Measurements from ENCODE around the gene NDFIP2.

NDFIP2 gene

GRCh38 chr13:79503473-79504017 lies 22.6 kb downstream of the NDFIP2 start:
- no peak for DNase-seq (ENCODE audit: low spot score)
- no peak for TF ChIP-seq CTCF (IDR thresholded peaks at IDR 0.05; ENCODE audit: extremely low read depth, missing control alignments)

DNA sequence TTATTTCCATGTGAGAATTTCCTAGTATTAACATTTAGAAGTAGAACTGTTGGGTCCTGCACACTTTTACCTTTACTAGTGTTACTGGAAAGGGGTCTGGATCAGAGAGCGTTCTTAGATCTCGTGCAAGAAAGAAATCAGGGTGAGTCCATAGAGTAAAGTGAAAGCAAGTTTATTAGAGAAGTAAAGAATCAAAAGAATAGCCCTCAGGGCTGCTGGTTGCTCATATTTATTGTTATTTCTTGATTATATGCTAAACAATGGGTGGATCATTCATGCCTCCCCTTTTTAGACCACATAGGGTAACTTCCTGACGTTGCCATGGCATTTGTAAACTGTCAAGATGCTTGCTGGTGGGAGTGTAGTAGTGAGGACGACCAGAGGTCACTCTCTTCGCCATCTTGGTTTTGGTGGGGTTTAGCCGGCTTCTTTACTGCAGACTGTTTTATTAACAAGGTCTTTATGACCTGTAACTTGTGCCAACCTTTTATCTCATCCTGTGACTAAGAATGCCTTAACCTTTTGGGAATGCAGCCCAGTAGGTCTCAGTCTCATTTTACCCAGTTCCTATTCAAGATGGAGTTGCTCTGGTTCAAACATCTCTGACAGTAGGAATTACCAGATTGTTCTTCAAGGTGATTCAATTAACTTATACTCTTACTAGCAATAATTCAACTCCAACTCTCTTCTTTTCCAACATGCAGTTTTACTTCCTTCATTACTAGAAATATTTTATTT lies 27.4 kb downstream of the NDFIP2 start:
- no peak for TF ChIP-seq CTCF (IDR thresholded peaks at IDR 0.05; ENCODE audit: extremely low read depth, missing control alignments)

DNA sequence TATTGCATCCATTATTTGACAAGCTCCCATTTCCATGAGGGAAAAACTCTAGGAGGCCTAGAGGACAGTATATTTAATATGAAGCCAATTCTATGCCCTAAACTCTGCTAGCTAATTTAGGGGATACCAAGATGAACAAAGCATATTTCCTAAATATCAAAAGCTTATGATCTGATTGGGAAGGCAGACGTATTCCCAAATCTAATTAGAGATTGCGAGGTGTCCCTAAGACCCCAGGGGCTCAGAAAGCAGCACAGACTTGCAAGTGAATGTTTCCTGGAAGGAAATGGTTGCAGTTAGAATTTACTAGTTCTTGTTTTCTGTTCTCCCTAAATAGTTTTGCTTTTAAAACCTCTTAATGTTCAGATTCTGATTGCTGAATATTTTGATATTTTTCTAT lies 30.7 kb downstream of the NDFIP2 start:
- TF ChIP-seq CTCF (IDR thresholded peaks at IDR 0.05; ENCODE audit: extremely low read depth, missing control alignments): no peak
- no peak for DNase-seq (ENCODE audit: low spot score)

More for the DNA sequence above, 27.4 kb downstream of the NDFIP2 start:
- no peak for DNase-seq (ENCODE audit: low spot score)

DNA sequence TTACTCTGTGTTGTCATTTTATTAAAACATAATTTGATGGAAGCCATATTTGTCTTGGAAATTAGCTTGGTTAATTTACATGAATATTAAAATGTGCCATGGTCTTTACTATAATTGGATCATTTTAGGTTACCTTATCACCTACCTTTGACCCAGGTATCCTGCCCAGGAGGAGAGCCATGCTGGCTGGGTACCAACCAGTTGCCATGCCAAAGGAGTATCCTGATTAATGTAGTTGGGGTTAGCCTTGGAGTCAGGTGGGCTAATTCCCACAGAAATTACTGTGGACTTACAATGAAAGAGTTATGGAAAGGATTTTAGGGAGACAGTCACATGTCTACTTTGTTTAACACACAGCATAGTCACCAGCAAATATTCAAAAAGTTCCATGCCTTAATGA lies 32.0 kb downstream of the NDFIP2 start:
- TF ChIP-seq CTCF (IDR thresholded peaks at IDR 0.05; ENCODE audit: extremely low read depth, missing control alignments): no peak
- no peak for DNase-seq (ENCODE audit: low spot score)

- TF ChIP-seq CTCF (IDR thresholded peaks at IDR 0.05; ENCODE audit: extremely low read depth, missing control alignments): no peak
- DNase-seq (ENCODE audit: low spot score): no peak
Measured at GRCh38 chr13:79516595-79516994, 35.6 kb downstream of the NDFIP2 start.

DNA sequence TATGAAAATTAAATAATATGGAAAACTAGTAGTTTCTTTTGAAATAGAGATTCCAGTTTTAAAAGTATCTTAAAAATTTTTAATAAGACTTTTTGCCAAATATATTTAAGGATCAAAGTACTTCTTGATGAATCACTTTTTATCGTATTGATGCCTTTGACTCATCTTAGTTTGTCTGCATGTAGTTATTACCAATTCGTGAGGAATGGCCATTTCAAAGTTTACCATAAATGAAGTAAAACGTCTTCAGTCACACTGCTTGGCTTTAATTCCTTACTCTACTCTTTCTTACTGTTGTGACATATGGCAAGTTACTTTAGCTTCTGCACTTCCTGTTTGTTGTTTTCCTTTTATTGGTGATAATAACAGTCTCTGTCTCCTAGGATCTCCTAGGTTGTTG lies 38.3 kb downstream of the NDFIP2 start:
- no peak for DNase-seq (ENCODE audit: low spot score)
- TF ChIP-seq CTCF (IDR thresholded peaks at IDR 0.05; ENCODE audit: extremely low read depth, missing control alignments): no peak

GRCh38 chr13:79522583-79522982 lies 41.6 kb downstream of the NDFIP2 start:
- DNase-seq (ENCODE audit: low spot score): peak; percentile 42
- no peak for TF ChIP-seq CTCF (IDR thresholded peaks at IDR 0.05; ENCODE audit: extremely low read depth, missing control alignments)

Measured in GM20000 (cell line).